ENCODE measurements around the gene PGAP6. TPM values are rescaled to one million over a fixed set of nuclear protein-coding genes. Genes with fewer than 3 reads are reported as not detected.

Gene PGAP6
- total and polyA plus RNA-seq, 2 of the 13 experiments (the other 11 are each of a cell fraction or from before 2014, with no cell fraction given) = 52.7 to 136 TPM

DNA sequence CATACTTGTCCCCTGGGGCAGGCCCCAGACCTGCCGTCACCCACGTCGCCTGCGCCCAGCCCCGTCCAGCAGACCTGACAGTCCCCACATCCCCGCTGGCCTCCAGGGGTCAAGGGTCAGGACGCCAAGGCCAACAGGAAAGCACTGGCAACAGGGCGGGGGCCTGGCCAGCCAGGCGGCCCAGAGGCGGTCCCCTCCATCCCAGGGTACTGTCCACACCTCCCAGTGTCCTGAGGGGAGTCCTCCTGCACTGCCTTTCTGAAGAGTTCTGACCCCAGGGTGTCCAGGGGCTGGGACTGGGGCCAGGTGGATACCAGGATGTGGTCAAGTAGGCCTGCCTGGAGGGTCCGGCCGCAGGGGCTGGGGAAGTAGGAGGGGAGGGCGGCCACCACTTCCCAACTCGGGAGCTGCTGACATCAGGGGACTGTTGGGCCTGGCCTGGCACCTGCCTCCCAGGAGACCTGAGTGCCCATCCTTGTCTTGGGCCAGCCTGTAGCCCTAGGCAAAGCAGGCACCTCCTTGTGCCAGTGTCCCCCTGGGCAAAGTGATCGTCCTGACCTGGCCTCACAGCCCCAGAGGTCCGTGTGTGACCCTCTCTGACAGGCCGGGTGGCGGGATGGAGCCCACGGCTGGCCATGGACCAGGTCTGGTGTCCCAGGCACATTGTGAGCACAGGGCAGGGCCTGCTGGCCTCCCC is 22.6 kb downstream of the PGAP6 start (continued):
- TF ChIP-seq ZNF687 (CRISPR knock-in tag; IDR thresholded peaks at IDR 0.05) (peak; percentile 97), ZNF441 (CRISPR knock-in tag; IDR thresholded peaks at IDR 0.05; ENCODE audit: borderline replicate concordance) (0 out of 2 replicates have a peak, but pooled peaks have one; percentile 55), PRDM10 (CRISPR knock-in tag; IDR thresholded peaks at IDR 0.05; ENCODE audit: low read depth) (no peak), ZNF607 (CRISPR knock-in tag; IDR thresholded peaks at IDR 0.05; ENCODE audit: borderline replicate concordance) (peak; percentile 89), EP300 (IDR thresholded peaks at IDR 0.05; ENCODE audit: low read depth in 2 of 2, low read length in 2 of 2) (peak in 1 of 2 experiments; percentile 53; a peak in 1 of 4 replicates), EP300 (CRISPR knock-in tag; IDR thresholded peaks at IDR 0.05; ENCODE audit: borderline replicate concordance) (no peak), MLX (CRISPR knock-in tag; IDR thresholded peaks at IDR 0.05) (peak; percentile 77), ZSCAN21 (CRISPR knock-in tag; IDR thresholded peaks at IDR 0.05; ENCODE audit: borderline replicate concordance) (peak; percentile 56; the same call in 1 of the 2 replicates), ZNF317 (CRISPR knock-in tag; IDR thresholded peaks at IDR 0.05) (peak; percentile 43; the same call in 1 of the 2 replicates), ZNF629 (CRISPR knock-in tag; conservative IDR thresholded peaks at IDR 0.05) (0 out of 2 replicates have a peak, but pooled peaks have one; percentile 18), MBD4 (IDR thresholded peaks at IDR 0.05; ENCODE audit: borderline replicate concordance, low read length) (no peak), ZMAT5 (CRISPR knock-in tag; IDR thresholded peaks at IDR 0.05; ENCODE audit: borderline replicate concordance, low read depth) (no peak), ZNF674 (CRISPR knock-in tag; IDR thresholded peaks at IDR 0.05; ENCODE audit: low read depth) (no peak), HDAC1 (CRISPR knock-in tag; IDR thresholded peaks at IDR 0.05) (peak; percentile 85; the same call in 1 of the 2 replicates), TAF1 (CRISPR knock-in tag; IDR thresholded peaks at IDR 0.05) (no peak; the same call in 1 of the 2 replicates), ARID2 (CRISPR knock-in tag; IDR thresholded peaks at IDR 0.05; ENCODE audit: borderline replicate concordance) (no peak), ZNF24 (IDR thresholded peaks at IDR 0.05) (no peak), MAF1 (CRISPR knock-in tag; IDR thresholded peaks at IDR 0.05; ENCODE audit: borderline replicate concordance) (no peak)
- TF ChIP-seq, protein P1, sequence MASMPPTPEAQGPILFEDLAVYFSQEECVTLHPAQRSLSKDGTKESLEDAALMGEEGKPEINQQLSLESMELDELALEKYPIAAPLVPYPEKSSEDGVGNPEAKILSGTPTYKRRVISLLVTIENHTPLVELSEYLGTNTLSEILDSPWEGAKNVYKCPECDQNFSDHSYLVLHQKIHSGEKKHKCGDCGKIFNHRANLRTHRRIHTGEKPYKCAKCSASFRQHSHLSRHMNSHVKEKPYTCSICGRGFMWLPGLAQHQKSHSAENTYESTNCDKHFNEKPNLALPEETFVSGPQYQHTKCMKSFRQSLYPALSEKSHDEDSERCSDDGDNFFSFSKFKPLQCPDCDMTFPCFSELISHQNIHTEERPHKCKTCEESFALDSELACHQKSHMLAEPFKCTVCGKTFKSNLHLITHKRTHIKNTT (CRISPR knock-in tag; IDR thresholded peaks at IDR 0.05) = no peak
